Stimulated activated CD8-positive, alpha-beta memory T cell treated with anti-CD3 and anti-CD28 coated beads, Interleukin-15, amount 100 ng/mL, for 1 hour (primary cell): ENCODE data around the gene MCHR1.
"Not testable (repeated sequence)": the region's sequence is repeated elsewhere in the genome, so short reads cannot be mapped to it uniquely, and the experiment has no call there.

Source experiments
- DNase-seq: peaks from one replicate; pipeline ENCODE4 v3.0.0-alpha.2; 2020; ENCODE audit warnings: low read depth

MCHR1 gene

GRCh38 chr22:40679249-40679963 is at the start of gene MCHR1:
Gene MCHR1 (plus strand): TSS chr22:40679484. CDS start chr22:40679653, 169 bp downstream.
- DNase-seq, result no peak

DNA sequence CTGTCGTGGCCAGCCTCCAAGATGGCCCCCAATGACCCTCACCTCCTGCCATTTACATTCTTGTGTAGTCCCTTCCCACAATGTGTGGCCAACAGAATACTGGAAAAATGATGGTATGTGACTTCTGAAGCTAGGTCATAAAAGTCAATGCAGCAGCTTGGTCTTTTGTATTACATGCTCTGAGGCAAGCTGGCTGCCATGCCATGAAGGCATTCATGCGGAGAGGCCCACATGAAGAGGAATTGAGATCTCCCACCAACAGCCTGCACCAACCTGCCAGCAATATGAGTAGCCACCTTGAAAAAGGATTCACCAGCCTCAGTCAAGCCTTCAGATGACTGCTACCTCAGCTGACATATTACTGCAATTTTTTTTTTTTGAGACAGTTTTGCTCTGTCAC is 47.4 kb upstream of the MCHR1 start:
- DNase-seq, result no peak

GRCh38 chr22:40633036-40633435 is 46.2 kb upstream of the MCHR1 start:
- no peak for DNase-seq

DNA sequence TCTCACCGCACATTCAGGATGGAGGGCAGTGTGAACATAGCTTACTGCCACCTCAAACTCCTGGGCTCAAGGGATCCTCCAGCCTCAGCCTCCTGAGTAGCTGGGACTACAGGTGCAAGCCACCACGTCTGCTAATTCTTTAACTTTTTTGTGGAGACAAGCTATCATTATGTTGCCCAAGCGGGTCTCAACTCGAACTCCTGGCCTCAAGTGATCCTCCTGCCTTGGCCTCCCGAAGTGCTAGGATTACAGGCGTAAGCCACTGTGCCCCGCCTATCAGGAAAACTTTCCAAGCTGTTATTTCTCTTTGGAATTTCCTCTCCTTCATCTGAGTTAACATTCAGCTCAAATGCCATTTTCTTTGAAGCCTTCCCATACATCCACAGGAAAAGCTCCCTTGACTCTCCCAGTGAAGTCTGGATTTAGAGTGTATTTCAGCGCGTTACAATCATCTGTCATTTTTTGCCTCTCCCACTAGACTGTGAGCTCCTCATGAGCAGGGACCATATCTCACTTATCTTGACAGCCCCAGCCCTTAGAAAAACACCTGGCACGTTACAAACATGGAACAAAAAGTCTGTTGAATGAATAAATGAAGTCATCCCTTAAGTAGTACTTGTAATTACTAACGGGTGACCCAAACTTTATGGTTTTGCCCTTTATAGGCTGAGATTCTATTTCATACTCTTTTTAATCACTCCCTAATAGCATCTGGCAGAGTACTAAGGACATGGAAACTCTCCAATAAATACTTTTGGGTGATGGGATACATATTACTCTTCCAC is 45.0 kb upstream of the MCHR1 start:
- no peak for DNase-seq

- DNase-seq, result no peak
Measured at GRCh38 chr22:40635043-40635939, 44.0 kb upstream of the MCHR1 start.

DNA sequence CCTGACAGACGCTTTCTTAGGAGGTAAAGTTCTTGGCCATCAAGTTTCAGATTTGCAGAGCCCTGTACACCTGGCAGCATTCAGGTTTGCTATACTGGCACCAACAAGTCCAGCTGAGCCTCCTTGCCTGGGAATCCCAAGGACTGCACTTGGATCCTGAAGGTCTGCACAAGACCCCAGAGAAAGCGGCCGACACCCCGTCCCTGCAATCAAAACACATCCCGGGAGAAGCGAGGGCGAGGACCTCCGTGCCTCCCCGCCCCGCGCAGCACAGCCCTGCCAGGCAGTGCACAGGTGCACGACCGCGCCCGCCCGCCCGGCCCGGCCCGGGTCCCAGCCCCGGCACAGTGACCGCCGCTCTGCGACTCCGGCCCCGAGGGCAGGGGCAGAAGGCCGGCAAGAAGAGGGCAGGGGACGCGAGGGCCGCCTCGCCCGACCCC is 43.3 kb upstream of the MCHR1 start:
- DNase-seq, result no peak

GRCh38 chr22:40636380-40637182 is 42.7 kb upstream of the MCHR1 start, which contains the start of gene MRTFA:
Gene MRTFA (minus strand): TSS chr22:40636719.
- DNase-seq, result peak; percentile 99

DNA sequence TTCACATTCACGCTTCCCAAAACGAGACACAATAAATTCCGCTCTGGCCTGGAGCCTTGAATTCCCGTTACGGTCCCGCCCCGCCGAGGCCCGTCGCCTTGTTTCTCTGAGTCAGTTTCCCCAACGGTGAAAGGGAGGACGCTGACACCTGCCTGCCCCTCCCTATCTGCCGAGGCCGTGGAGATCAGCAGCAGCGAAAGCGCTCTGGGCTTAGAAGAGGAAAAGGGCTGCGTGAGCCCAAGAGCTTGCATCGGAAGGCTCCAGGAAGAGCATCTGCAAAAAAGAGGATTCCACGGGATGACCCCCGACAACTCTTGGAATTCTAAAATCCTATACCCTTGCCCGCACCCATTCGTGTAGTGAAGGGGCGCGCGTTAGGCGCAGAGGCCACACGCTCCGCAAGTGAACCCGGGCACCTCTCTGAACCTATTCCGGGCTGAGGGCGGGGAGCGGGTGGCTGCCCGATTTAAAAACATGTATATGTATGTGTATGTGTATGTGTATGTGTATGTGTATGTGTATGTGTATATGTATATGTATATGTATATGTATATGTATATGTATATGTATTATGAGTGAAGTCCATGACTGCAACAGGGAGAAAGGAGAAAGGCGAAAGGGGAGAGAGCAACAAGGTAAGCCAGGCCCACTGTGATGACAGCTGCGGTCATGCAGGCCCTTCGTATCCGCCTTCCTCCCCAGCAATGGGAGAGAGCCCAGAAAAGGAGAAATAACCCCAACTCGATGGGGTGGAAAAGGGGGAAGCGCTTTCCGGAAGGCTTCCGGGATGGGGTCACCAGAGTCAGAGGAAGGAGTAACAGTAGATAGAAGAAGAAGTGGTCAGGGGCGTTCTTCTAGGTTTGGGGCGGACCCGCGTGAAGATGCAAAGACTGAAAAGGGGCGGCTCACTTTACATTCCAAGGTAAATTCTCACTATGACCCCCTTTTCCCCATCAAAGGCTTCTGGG is 41.8 kb upstream of the MCHR1 start:
- peak; percentile 12 for DNase-seq

- DNase-seq, result no peak
Measured at GRCh38 chr22:40638261-40638660, 41.0 kb upstream of the MCHR1 start.

- no peak for DNase-seq
Measured at GRCh38 chr22:40641269-40641668, 38.0 kb upstream of the MCHR1 start.

DNA sequence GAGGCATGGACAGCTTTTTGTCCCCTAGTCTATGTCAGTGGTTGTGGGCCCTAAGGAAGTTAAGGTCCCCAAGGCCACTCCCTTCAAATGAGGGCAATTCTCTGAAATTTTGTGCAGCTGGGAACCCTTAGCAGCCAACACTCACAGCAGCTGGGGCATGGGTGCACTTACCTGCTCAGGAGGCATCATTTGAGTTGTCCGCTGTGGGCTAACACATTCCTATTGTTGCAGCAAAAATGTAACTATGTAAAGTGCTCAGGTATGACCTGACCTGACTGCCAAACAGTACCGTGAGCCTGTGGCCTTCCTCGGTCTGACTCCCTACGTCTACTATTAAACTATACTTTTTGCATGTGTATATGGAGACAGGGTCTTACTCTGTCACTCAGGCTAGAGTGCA is 37.0 kb upstream of the MCHR1 start:
- DNase-seq, result no peak

GRCh38 chr22:40645579-40646197 is 33.6 kb upstream of the MCHR1 start:
- no peak for DNase-seq

DNA sequence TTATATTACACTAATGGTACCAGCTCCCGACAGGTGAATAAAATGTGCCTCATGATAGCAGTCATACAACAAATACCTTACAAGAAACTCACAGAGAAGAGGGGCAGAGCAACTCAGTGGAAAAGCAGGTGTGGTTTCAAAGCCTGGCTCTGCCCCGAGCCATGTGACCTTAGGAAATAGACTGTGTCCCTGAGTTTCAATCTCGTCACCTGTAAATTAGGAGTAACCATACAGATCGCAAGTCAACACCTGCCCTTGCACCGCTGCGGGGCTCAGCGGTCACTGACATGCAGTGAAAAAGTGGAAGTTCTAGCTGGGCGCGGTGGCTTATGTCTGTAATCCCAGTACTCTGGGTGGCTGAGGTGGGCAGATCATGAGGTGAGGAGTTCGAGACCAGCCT is 30.9 kb upstream of the MCHR1 start:
- no peak for DNase-seq

DNA sequence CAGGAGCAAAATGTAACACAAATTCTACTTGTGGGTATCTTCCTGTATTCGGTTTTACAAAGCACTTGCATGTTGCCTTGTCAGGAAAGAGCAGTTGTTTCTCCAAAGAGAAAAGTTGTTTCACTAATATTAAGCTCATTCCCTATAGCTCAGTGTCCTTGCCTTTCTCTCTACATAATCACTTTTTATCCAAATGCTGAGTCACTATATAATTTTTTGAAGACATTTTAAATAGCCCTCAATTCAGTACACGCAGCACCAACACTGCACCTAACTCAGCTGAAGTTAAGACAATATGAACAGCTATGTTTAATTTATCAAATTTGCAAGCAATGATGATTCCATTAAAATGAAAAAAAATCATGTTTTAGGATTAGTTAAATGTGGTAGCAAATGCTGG is 28.2 kb upstream of the MCHR1 start:
- no peak for DNase-seq

DNA sequence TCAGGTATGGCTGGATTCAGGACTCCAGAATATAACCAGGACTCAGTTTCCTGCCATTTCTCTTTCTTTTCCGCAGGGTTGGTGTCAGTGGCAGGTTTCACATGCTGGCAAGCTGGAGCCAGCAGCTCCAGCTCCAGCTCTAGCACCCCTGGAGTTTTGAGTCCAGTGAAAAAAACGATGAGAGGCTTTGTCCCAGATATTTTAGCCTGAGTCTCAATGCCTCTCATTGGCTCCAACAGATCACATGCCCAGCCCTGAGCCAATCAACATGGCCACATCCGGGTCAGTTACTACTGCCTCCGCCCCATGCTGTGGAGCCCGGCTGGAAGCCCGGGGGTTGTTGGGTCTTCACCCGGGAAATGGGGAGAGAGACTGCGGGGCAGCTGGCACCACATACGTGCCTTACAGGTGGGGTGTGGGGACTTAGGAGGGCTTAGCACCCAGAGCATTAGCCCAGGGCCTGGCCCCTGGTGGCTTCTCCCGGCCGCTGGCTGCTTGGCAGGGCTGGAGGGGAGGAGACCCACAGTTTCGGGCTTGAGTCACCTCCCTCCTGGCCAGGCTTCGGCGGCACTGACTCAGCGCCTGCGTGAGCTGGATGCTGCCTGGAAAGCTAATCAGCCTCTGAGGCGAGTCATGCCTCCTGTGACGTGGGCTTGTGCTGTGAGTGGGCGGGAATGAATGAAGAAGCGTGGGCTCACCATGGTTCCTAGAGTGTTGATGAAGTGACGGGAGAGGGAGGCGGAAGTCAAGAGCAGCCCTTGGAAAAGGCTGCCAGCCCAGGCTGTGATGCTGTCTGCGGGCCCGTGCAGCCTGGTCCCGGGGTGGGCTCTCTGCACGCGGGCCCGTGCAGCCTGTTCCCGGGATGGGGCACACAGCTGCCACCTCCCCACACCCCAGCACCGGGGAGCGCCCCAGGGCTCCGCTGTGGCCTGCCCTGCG is 27.5 kb upstream of the MCHR1 start:
- DNase-seq, result peak; percentile 35

DNA sequence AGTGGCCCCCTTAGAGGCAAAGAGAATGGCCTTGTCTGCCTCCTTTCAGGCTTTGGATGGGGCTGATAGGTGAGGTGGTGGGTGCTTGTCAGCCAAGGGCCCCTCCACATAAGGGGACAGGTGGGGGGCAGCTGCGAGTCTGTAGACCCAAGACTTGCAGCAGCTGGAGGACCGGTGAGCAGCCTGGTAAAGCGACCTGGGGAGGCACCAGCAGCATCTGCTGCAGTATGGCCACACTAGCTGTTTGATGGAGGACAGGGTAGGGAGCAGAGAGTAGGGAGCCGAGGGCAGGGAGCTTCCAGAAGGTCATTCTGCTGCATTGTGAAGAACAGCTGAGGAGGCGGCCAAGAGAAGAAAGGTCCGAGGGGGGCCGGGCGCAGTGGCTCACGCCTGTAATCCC is 25.9 kb upstream of the MCHR1 start:
- no peak for DNase-seq

GRCh38 chr22:40654522-40655167 is 24.6 kb upstream of the MCHR1 start:
- DNase-seq, result no peak

DNA sequence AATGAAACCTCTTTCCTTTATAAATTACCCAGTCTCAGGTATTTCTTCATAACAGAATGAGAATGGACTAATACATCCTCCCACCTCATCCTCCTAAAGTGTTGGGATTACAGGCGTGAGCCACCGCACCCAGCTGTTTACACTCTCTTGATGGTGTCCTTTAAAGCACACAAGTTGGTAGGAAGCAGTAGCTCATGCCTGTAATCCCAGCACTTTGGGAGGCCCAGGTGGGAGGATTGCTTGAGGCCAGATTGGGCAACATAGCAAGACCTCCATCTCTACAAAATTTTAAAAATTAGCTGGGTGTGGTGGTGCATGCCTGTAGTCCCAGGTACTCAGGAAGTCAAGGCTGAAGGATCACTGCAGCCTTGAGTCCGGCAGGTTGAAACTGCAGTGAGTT is 23.3 kb upstream of the MCHR1 start:
- DNase-seq, result not testable (repeated sequence)
